IMR-90 (cell line): Measurements from ENCODE around the gene AKAP1. TPM values are rescaled to one million over a fixed set of nuclear protein-coding genes. Genes with fewer than 3 reads are reported as not detected.

ENCODE experiments used
- ATAC-seq: fragments of 200-7000 bp; cut with Tn5 transposase; 2 replicates; pipeline ENCODE4 v1.9.1; 2020; ENCODE audit warnings: low read depth, mild to moderate bottlenecking, moderate library complexity
- BruUV-seq: library from RNA; stranded (reverse); fragments of 400-500 nt; replicated peaks from 2 replicates; lab custom pipeline; 2021; lab: Mats Ljungman, UMichigan
- CTCF ChIA-PET: fragments of 300-600 bp; formaldehyde crosslinking; extraction: SDS; loops from one replicate; lab custom pipeline; 2021; ENCODE audit warnings: antibody characterized with exemption; lab: Yijun Ruan, JAX
- POLR2A ChIA-PET: fragments of 300-600 bp; sonication (Branson Sonifier 250); formaldehyde crosslinking; loops from one replicate; lab custom pipeline; 2022; ENCODE audit warnings: antibody characterized with exemption; ENCODE audit not compliant: unreplicated experiment; lab: Charles Lee
- DNase-seq: peaks from one replicate; pipeline ENCODE4 v3.0.0; 2013
- H2AFZ ChIP-seq: replicated peaks from 2 replicates; pipeline ENCODE3; 2013; ENCODE audit warnings: low read length, mild to moderate bottlenecking; ENCODE audit not compliant: poor library complexity
- H2AK5ac ChIP-seq: 2 replicates; pipeline ENCODE4 v1.6.1; 2013; ENCODE audit warnings: low read depth, low read length, inconsistent platforms
- H2AK9ac ChIP-seq: replicated peaks from 2 replicates; pipeline ENCODE3; 2013; ENCODE audit warnings: mild to moderate bottlenecking, low read depth, low read length, moderate library complexity; ENCODE audit not compliant: poor library complexity
- H2BK120ac ChIP-seq: 2 replicates; pipeline ENCODE4 v1.6.1; 2013; ENCODE audit warnings: low read depth, low read length, inconsistent platforms
- H2BK15ac ChIP-seq: 3 replicates; pipeline ENCODE4 v1.6.1; 2013; ENCODE audit warnings: low read depth, low read length, inconsistent platforms
- H2BK20ac ChIP-seq: 2 replicates; pipeline ENCODE4 v1.6.1; 2013; ENCODE audit warnings: low read depth, mild to moderate bottlenecking, inconsistent platforms, low read length, moderate library complexity
- H2BK5ac ChIP-seq: 2 replicates; pipeline ENCODE4 v1.6.1; 2013; ENCODE audit warnings: mild to moderate bottlenecking, low read depth, low read length, inconsistent platforms; ENCODE audit not compliant: poor library complexity, severe bottlenecking
- H3K14ac ChIP-seq: replicated peaks from 2 replicates; pipeline ENCODE4 v1.6.1; 2013; ENCODE audit warnings: low read depth, low read length, inconsistent platforms
- H3K18ac ChIP-seq: 2 replicates; pipeline ENCODE4 v1.6.1; 2013; ENCODE audit warnings: low read depth, low read length, control low read depth
- H3K23ac ChIP-seq: 2 replicates; pipeline ENCODE4 v1.6.1; 2013; ENCODE audit warnings: low read depth, low read length, inconsistent platforms
- H3K27ac ChIP-seq: 2 replicates; pipeline ENCODE4 v1.5.1; 2013; ENCODE audit warnings: mild to moderate bottlenecking, control low read depth, low read length; ENCODE audit not compliant: insufficient read depth
- H3K27me3 ChIP-seq: 2 replicates; pipeline ENCODE4 v1.6.1; 2013; ENCODE audit warnings: low read length; ENCODE audit not compliant: control insufficient read depth, insufficient read depth
- H3K36me3 ChIP-seq: 2 replicates; pipeline ENCODE4 v1.6.1; 2013; ENCODE audit warnings: low read length, mixed read lengths; ENCODE audit not compliant: control insufficient read depth, insufficient read depth
- H3K4ac ChIP-seq: 2 replicates; pipeline ENCODE4 v1.6.1; 2013; ENCODE audit warnings: low read depth, low read length, inconsistent platforms
- H3K4me1 ChIP-seq: 2 replicates; pipeline ENCODE4 v1.6.1; 2013; ENCODE audit warnings: low read length, mixed read lengths; ENCODE audit not compliant: control insufficient read depth, insufficient read depth
- H3K4me2 ChIP-seq: 2 replicates; pipeline ENCODE4 v1.6.1; 2013; ENCODE audit warnings: low read depth, mild to moderate bottlenecking, control low read depth, low read length, moderate library complexity
- H3K4me3 ChIP-seq: 2 replicates; pipeline ENCODE4 v1.5.1; 2013; ENCODE audit warnings: low read depth, mild to moderate bottlenecking, control low read depth, low read length, moderate library complexity; ENCODE audit not compliant: insufficient read depth
- H3K56ac ChIP-seq: 2 replicates; pipeline ENCODE4 v1.6.1; 2013; ENCODE audit warnings: low read length, inconsistent platforms; ENCODE audit not compliant: insufficient read depth; ENCODE audit errors: extremely low read depth
- H3K79me1 ChIP-seq, 2 experiments: 2 replicates each; pipeline ENCODE4 v1.6.1; 2013; ENCODE audit warnings: low read length in 2 of 2, inconsistent platforms in 1 of 2, low read depth in 1 of 2
- H3K9ac ChIP-seq: 2 replicates; pipeline ENCODE4 v1.6.1; 2013; ENCODE audit warnings: low read depth, low read length, control low read depth
- H3K9me1 ChIP-seq: 2 replicates; pipeline ENCODE4 v1.6.1; 2013; ENCODE audit warnings: low read length, inconsistent platforms; ENCODE audit not compliant: insufficient read depth
- H3K9me3 ChIP-seq: 2 replicates; pipeline ENCODE4 v1.6.1; 2013; ENCODE audit warnings: low read length; ENCODE audit not compliant: control insufficient read depth, insufficient read depth
- H4K20me1 ChIP-seq: 2 replicates; pipeline ENCODE4 v1.6.1; 2013; ENCODE audit warnings: low read length, inconsistent platforms; ENCODE audit not compliant: insufficient read depth
- H4K5ac ChIP-seq: 2 replicates; pipeline ENCODE4 v1.6.1; 2013; ENCODE audit warnings: mild to moderate bottlenecking, low read depth, low read length, control low read depth
- H4K8ac ChIP-seq, 2 experiments: 2 replicates each; pipeline ENCODE4 v1.6.1; 2013; ENCODE audit warnings: low read depth in 2 of 2, low read length in 2 of 2, control low read depth in 1 of 2, inconsistent platforms in 1 of 2
- H4K91ac ChIP-seq: 2 replicates; pipeline ENCODE4 v1.6.1; 2013; ENCODE audit warnings: low read depth, low read length, inconsistent platforms; ENCODE audit not compliant: insufficient read depth
- BHLHE40 ChIP-seq: fragments of 150-350 bp; IDR thresholded peaks from 2 replicates; pipeline ENCODE4 v1.6.1; 2016; ENCODE audit warnings: mild to moderate bottlenecking, low read depth, low read length
- CHD1 ChIP-seq: IDR thresholded peaks from 2 replicates; pipeline ENCODE4 v1.6.1; 2012; ENCODE audit warnings: low read depth, low read length, improper control_type of control experiment
- ELK1 ChIP-seq: fragments of 150-350 bp; IDR thresholded peaks from 2 replicates; pipeline ENCODE4 v1.6.1; 2016; ENCODE audit warnings: low read depth, mild to moderate bottlenecking, low read length, moderate library complexity, borderline replicate concordance
- FOS ChIP-seq: fragments of 150-350 bp; IDR thresholded peaks from 2 replicates; pipeline ENCODE4 v1.6.1; 2016; ENCODE audit warnings: low read depth, low read length
- MAFK ChIP-seq: IDR thresholded peaks from 2 replicates; pipeline ENCODE4 v1.6.1; 2012; ENCODE audit warnings: low read depth, low read length, improper control_type of control experiment
- MXI1 ChIP-seq: IDR thresholded peaks from 2 replicates; pipeline ENCODE4 v1.6.1; 2012; ENCODE audit warnings: low read depth, mild to moderate bottlenecking, low read length, moderate library complexity, borderline replicate concordance
- POLR2A ChIP-seq: IDR thresholded peaks from 2 replicates; pipeline ENCODE4 v1.6.1; 2012; ENCODE audit warnings: mild to moderate bottlenecking, low read depth, low read length
- RAD21 ChIP-seq: IDR thresholded peaks from 2 replicates; pipeline ENCODE4 v1.6.1; 2012; ENCODE audit warnings: low read length, improper control_type of control experiment
- RCOR1 ChIP-seq: IDR thresholded peaks from 2 replicates; pipeline ENCODE4 v1.6.1; 2012; ENCODE audit warnings: mild to moderate bottlenecking, low read length, improper control_type of control experiment; ENCODE audit not compliant: insufficient replicate concordance
- RFX5 ChIP-seq: IDR thresholded peaks from 2 replicates; pipeline ENCODE4 v1.8.0; 2012; ENCODE audit warnings: low read depth, mild to moderate bottlenecking, low read length, moderate library complexity
- SMC3 ChIP-seq: fragments of 150-350 bp; IDR thresholded peaks from 2 replicates; pipeline ENCODE4 v1.6.1; 2016; ENCODE audit warnings: low read depth, mild to moderate bottlenecking, antibody characterized with exemption, low read length, moderate library complexity
- USF2 ChIP-seq: fragments of 150-350 bp; IDR thresholded peaks from 2 replicates; pipeline ENCODE4 v1.6.1; 2017; ENCODE audit warnings: mild to moderate bottlenecking, antibody characterized with exemption, low read length, low read depth
- WGBS, 2 experiments: methylation state at CpG; one replicate each; pipeline versions ENCODE4 v1.1.5 to v1.1.7; 2013; ENCODE audit warnings: missing lambda C conversion rate in 2 of 2; ENCODE audit not compliant: insufficient read length in 1 of 2; ENCODE audit errors: extremely low coverage in 2 of 2; 5-methylcytosine and 5-hydroxymethylcytosine counted together
- dilution Hi-C: fragments of 300-500 bp; cut with HindIII; formaldehyde crosslinking; loops from one replicate; pipeline ENCODE4 v1.14.3; 2018; ENCODE audit warnings: low sequenced_read_pairs; ENCODE audit not compliant: unreplicated experiment
- in situ Hi-C: fragments of 300-500 bp; cut with MboI; formaldehyde crosslinking; loops from 3 replicates; pipeline ENCODE4 v1.14.3; 2019; ENCODE audit warnings: low sequenced_read_pairs, inconsistent platforms, mixed read lengths
- intact Hi-C: fragments of 100-400 bp; cut with micrococcal nuclease; formaldehyde crosslinking; loops from 2 replicates; pipeline ENCODE4 v1.10.0; 2022
- polyA plus RNA-seq, 3 experiments: library from polyadenylated mRNA; depleted of rRNA; stranded (reverse); fragments of >200 nt; gene quantifications; 2 replicates each; pipeline ENCODE4 v1.2.3, GENCODE V29; 2012; ENCODE audit warnings: low replicate concordance in 1 of 3
- total RNA-seq: library from RNA; depleted of rRNA; stranded (reverse); fragments of >200 nt; gene quantifications from 2 replicates; pipeline ENCODE4 v1.2.3, GENCODE V29; 2012
- TF ChIP-seq, protein P1 (sequence below): conservative IDR thresholded peaks from 2 replicates; pipeline ENCODE4 v1.5.1; 2012; ENCODE audit warnings: mild to moderate bottlenecking, low read depth, low read length, improper control_type of control experiment

AKAP1 gene
- total and polyA plus RNA-seq, 2 of the 4 experiments (the other 2 are of a cell fraction), result 10.2 to 17.4 TPM

- Histone ChIP-seq H2AK9ac (no peak overlapping the region), H3K4me3 (peak overlapping the region; percentile 12; the same call in 1 of the 2 replicates), H3K27ac (no peak overlapping the region), H2AFZ (peak overlapping the region; percentile 74), H4K91ac (no peak overlapping the region), H3K9me1 (no peaks in the 10 kb centered on the region), H3K4me1 (no peaks in the 10 kb centered on the region), H3K23ac (no peak overlapping the region), H3K56ac (no peak overlapping the region), H4K8ac (no peak overlapping the region), H4K20me1 (no peaks in the 10 kb centered on the region), H3K4ac (no peak overlapping the region), H2BK120ac (no peak overlapping the region), H2BK15ac (no peak overlapping the region), H4K5ac (no peak overlapping the region), H3K79me1 (no peaks in the 10 kb centered on the region), H2AK5ac (no peak overlapping the region), H3K9me3 (no peaks in the 10 kb centered on the region), H3K18ac (no peak overlapping the region), H3K27me3 (peaks cover 41% of the 10 kb centered on the region), H2BK20ac (no peak overlapping the region), H3K9ac (no peak overlapping the region), H2BK5ac (no peak overlapping the region), H3K14ac (no peak overlapping the region), H3K36me3 (no peaks in the 10 kb centered on the region), H3K4me2 (peak overlapping the region; percentile 72)
- ChIA-PET POLR2A (no interaction called here), CTCF (no interaction called here)
- intact Hi-C loops (no loop called here), in situ Hi-C loops (no loop called here), dilution Hi-C loops (no loop called here)
- TF ChIP-seq POLR2A, result no peak
- no peak for TF ChIP-seq CHD1
- no peak for TF ChIP-seq MXI1
- no peak for TF ChIP-seq RCOR1
- TF ChIP-seq, protein P1, sequence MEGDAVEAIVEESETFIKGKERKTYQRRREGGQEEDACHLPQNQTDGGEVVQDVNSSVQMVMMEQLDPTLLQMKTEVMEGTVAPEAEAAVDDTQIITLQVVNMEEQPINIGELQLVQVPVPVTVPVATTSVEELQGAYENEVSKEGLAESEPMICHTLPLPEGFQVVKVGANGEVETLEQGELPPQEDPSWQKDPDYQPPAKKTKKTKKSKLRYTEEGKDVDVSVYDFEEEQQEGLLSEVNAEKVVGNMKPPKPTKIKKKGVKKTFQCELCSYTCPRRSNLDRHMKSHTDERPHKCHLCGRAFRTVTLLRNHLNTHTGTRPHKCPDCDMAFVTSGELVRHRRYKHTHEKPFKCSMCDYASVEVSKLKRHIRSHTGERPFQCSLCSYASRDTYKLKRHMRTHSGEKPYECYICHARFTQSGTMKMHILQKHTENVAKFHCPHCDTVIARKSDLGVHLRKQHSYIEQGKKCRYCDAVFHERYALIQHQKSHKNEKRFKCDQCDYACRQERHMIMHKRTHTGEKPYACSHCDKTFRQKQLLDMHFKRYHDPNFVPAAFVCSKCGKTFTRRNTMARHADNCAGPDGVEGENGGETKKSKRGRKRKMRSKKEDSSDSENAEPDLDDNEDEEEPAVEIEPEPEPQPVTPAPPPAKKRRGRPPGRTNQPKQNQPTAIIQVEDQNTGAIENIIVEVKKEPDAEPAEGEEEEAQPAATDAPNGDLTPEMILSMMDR, result no peak
- TF ChIP-seq ELK1, result no peak
- TF ChIP-seq USF2, result no peak
- no peak for TF ChIP-seq RFX5
- no peak for TF ChIP-seq BHLHE40
- TF ChIP-seq FOS, result no peak
- TF ChIP-seq MAFK, result no peak
- no peak for TF ChIP-seq RAD21
- TF ChIP-seq SMC3, result no peak
- ATAC-seq, result peak; percentile 41
- DNase-seq, result no peak
- 10% methylated on average over 14 of the region's 49 CpGs; no CpG with 5 or more reads in 1 of the 2 experiments for WGBS, 2 experiments
- no TSS peak for BruUV-seq
These were observed 39.8 kb upstream of the AKAP1 start for GRCh38 chr17:57044976-57045867.
